ENCODE results near the gene ANTXR1. TPM values are rescaled to one million over a fixed set of nuclear protein-coding genes. Genes with fewer than 3 reads are reported as not detected.

The ANTXR1 gene
- polyA plus RNA-seq, 1 of the 3 experiments (the other 2 are of a cell fraction) = 114 TPM

- H3K9me2 ChIP-seq = no peaks in the 10 kb centered on the region
- no peaks in the 10 kb centered on the region for H4K20me1 ChIP-seq (ENCODE audit: insufficient read depth)
- no peak overlapping the region for H3K4me3 ChIP-seq (ENCODE audit: low read depth in 2 of 2, low read length in 1 of 2)
- H3K27ac ChIP-seq (ENCODE audit: low read depth in 2 of 2, low read length in 1 of 2) = peak overlapping the region; percentile 20 to 87
- H3K9ac ChIP-seq = no peak overlapping the region
- no peaks in the 10 kb centered on the region for H3K27me3 ChIP-seq (ENCODE audit: insufficient read depth)
- no peaks in the 10 kb centered on the region for H3F3A ChIP-seq (replicated peaks; ENCODE audit: insufficient read depth)
- H3K4me2 ChIP-seq = no peak overlapping the region
- no peaks in the 10 kb centered on the region for H3K9me3 ChIP-seq
- H2AFZ ChIP-seq (ENCODE audit: low read depth) = no peak overlapping the region
- peaks cover 26 to 28% of the 10 kb centered on the region in 2 experiments for H3K36me3 ChIP-seq (replicated peaks in 1 of 2; ENCODE audit: control insufficient read depth in 1 of 2, insufficient read depth in 2 of 2, low read length in 1 of 2)
- ChIA-PET POLR2A (no interaction called here), CTCF (interaction anchor here (1.0 to 1.9 kb wide), 5 partner anchors 20 to 201 kb away, joined by 3 to 8 read pairs (median 4); partner anchors contain the start of gene ANTXR1)
- WGBS (ENCODE audit: low lambda C conversion rate) = 100% methylated on average over 1 of the region's 4 CpGs
- H3K79me2 ChIP-seq (ENCODE audit: insufficient read depth) = no peaks in the 10 kb centered on the region
- peaks cover 10 to 45% of the 10 kb centered on the region in 2 experiments; a peak in 3 of 4 replicates for H3K4me1 ChIP-seq (ENCODE audit: control insufficient read depth in 1 of 2, insufficient read depth in 2 of 2, low read depth in 1 of 2, low read length in 1 of 2)
- DNase-seq = no peak
- TF ChIP-seq FOSL2 (IDR thresholded peaks at IDR 0.05; ENCODE audit: borderline replicate concordance, low read depth) (no peak), FOXM1 (IDR thresholded peaks at IDR 0.05; ENCODE audit: low read depth) (no peak), ELF1 (IDR thresholded peaks at IDR 0.05) (no peak), GABPA (IDR thresholded peaks at IDR 0.05; ENCODE audit: low read depth) (no peak), RCOR1 (IDR thresholded peaks at IDR 0.05; ENCODE audit: low read length) (no peak), ZBTB33 (IDR thresholded peaks at IDR 0.05; ENCODE audit: borderline replicate concordance, low read depth) (no peak), EZH2phosphoT487 (IDR thresholded peaks at IDR 0.05; ENCODE audit: borderline replicate concordance, low read depth) (no peak), USF2 (IDR thresholded peaks at IDR 0.05; ENCODE audit: borderline replicate concordance, low read depth, low read length) (no peak), GATA2 (CRISPR knock-in tag; IDR thresholded peaks at IDR 0.05) (no peak), POLR2AphosphoS5 (IDR thresholded peaks at IDR 0.05; ENCODE audit: low read depth, low read length) (no peak), TEAD4 (IDR thresholded peaks at IDR 0.05; ENCODE audit: borderline replicate concordance, insufficient read depth) (no peak), MXI1 (IDR thresholded peaks at IDR 0.05; ENCODE audit: low read depth, low read length) (no peak), MEF2A (IDR thresholded peaks at IDR 0.05; ENCODE audit: borderline replicate concordance, low read depth) (no peak)
Measured at GRCh38 chr2:69213782-69214181, 200.8 kb downstream of the ANTXR1 start.

GRCh38 chr2:69214898-69215297 is 201.9 kb downstream of the ANTXR1 start:
- 59% methylated on average over 5 of the region's 5 CpGs for WGBS (ENCODE audit: low lambda C conversion rate)
- POLR2A ChIA-PET = no interaction called here
- Histone ChIP-seq H3K9me3 (no peaks in the 10 kb centered on the region), H3F3A (replicated peaks; ENCODE audit: insufficient read depth) (no peaks in the 10 kb centered on the region), H2AFZ (ENCODE audit: low read depth) (no peak overlapping the region), H3K36me3 (replicated peaks in 1 of 2; ENCODE audit: control insufficient read depth in 1 of 2, insufficient read depth in 2 of 2, low read length in 1 of 2) (peaks cover 21% of the 10 kb centered on the region in 2 experiments), H3K27ac (ENCODE audit: low read depth in 2 of 2, low read length in 1 of 2) (peak overlapping the region in 1 of 2 experiments; percentile 63; a peak in 3 of 4 replicates), H4K20me1 (ENCODE audit: insufficient read depth) (no peaks in the 10 kb centered on the region), H3K27me3 (ENCODE audit: insufficient read depth) (no peaks in the 10 kb centered on the region), H3K4me1 (ENCODE audit: control insufficient read depth in 1 of 2, insufficient read depth in 2 of 2, low read depth in 1 of 2, low read length in 1 of 2) (peaks cover 10 to 45% of the 10 kb centered on the region in 2 experiments; a peak in 3 of 4 replicates), H3K9me2 (no peaks in the 10 kb centered on the region), H3K4me2 (no peak overlapping the region), H3K4me3 (ENCODE audit: low read depth in 2 of 2, low read length in 1 of 2) (no peak overlapping the region), H3K9ac (no peak overlapping the region), H3K79me2 (ENCODE audit: insufficient read depth) (no peaks in the 10 kb centered on the region; the same call in 1 of the 2 replicates)
- CTCF ChIA-PET = interaction anchor here (0.6 to 1.5 kb wide), 4 partner anchors 22 to 92 kb away, joined by 3 to 4 read pairs (median 4); no protein-coding TSS in a partner anchor
- peak; percentile 57 for DNase-seq
- TF ChIP-seq TEAD4 (IDR thresholded peaks at IDR 0.05; ENCODE audit: borderline replicate concordance, insufficient read depth) (no peak), MEF2A (IDR thresholded peaks at IDR 0.05; ENCODE audit: borderline replicate concordance, low read depth) (no peak), EP300 (IDR thresholded peaks at IDR 0.05; ENCODE audit: borderline replicate concordance in 1 of 2, low read depth in 1 of 2, low read length in 1 of 2) (peak in 1 of 2 experiments; percentile 49; a peak in 1 of 4 replicates), IRF3 (IDR thresholded peaks at IDR 0.05; ENCODE audit: low read depth, low read length) (no peak), RCOR1 (IDR thresholded peaks at IDR 0.05; ENCODE audit: low read length) (peak; percentile 40; the same call in 1 of the 2 replicates), NFIC (IDR thresholded peaks at IDR 0.05; ENCODE audit: borderline replicate concordance) (peak; percentile 59), FOXM1 (IDR thresholded peaks at IDR 0.05; ENCODE audit: low read depth) (no peak), CHD2 (IDR thresholded peaks at IDR 0.05; ENCODE audit: low read length, partially characterized antibody) (no peak), MXI1 (IDR thresholded peaks at IDR 0.05; ENCODE audit: low read depth, low read length) (0 out of 2 replicates have a peak, but pooled peaks have one; percentile 25), YY1 (IDR thresholded peaks at IDR 0.05; ENCODE audit: low read depth) (no peak), NRF1 (IDR thresholded peaks at IDR 0.05; ENCODE audit: low read depth, low read length) (no peak), PBX3 (IDR thresholded peaks at IDR 0.05) (no peak), USF2 (IDR thresholded peaks at IDR 0.05; ENCODE audit: borderline replicate concordance, low read depth, low read length) (no peak), TCF12 (IDR thresholded peaks at IDR 0.05) (peak; percentile 33; the same call in 1 of the 2 replicates)

All from SK-N-SH (cell line).